ENCODE data around the gene RNF114.
"Not testable (repeated sequence)": the region's sequence is repeated elsewhere in the genome, so short reads cannot be mapped to it uniquely, and the experiment has no call there.

GRCh38 chr20:49977740-49978139 lies 41.5 kb downstream of the RNF114 start:
- TF ChIP-seq ZBTB11 (tag by site-specific recombination; conservative IDR thresholded peaks at IDR 0.05; ENCODE audit: low read depth); ZNF239 (tag by site-specific recombination; IDR thresholded peaks at IDR 0.05); ZBTB1 (tag by site-specific recombination; IDR thresholded peaks at IDR 0.05); KLF1 (tag by site-specific recombination; IDR thresholded peaks at IDR 0.05); ZNF704 (tag by site-specific recombination; IDR thresholded peaks at IDR 0.05); CTCF (tag by site-specific recombination; IDR thresholded peaks at IDR 0.05); RBAK (tag by site-specific recombination; IDR thresholded peaks at IDR 0.05); ZNF76 (tag by site-specific recombination; IDR thresholded peaks at IDR 0.05; ENCODE audit: borderline replicate concordance, low read depth); YY1 (tag by site-specific recombination; IDR thresholded peaks at IDR 0.05); ZNF214 (tag by site-specific recombination; IDR thresholded peaks at IDR 0.05; ENCODE audit: borderline replicate concordance): not testable (repeated sequence)
